Measurements from ENCODE around the gene PLB1. TPM values are rescaled to one million over a fixed set of nuclear protein-coding genes. Genes with fewer than 3 reads are reported as not detected.

PLB1 gene
- polyA plus RNA-seq, 1 experiment, result 0.38 TPM

DNA sequence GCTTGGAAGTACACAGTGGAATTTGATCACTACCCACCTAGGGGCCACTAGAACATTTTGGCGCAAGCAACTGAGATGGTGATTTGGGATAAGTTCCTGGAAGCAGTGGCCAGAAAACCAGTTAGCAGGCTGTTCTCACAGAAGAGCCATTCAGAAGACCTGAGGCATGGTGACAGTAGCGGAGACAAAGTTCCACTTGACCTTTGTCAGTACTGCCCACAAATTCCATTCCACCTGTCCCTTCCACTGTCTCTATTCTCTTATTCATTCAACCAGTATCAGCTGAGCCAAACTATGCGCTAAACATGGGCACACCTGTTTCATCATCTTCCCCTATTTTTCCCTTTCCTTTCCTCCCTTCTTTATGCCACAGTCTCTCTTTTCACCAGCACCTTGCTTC is 196.6 kb downstream of the PLB1 start:
- no peak for TF ChIP-seq CTCF (IDR thresholded peaks at IDR 0.05; ENCODE audit: insufficient read depth, low read depth, low read length)
- no peak for DNase-seq (ENCODE audit: low read depth)
- Histone ChIP-seq H3K4me3 (ENCODE audit: low read depth, low read length) (no peak overlapping the region), H3K36me3 (ENCODE audit: control insufficient read depth, insufficient read depth, low read length) (no peaks in the 10 kb centered on the region), H3K27me3 (ENCODE audit: control insufficient read depth, insufficient read depth, low read length) (no peaks in the 10 kb centered on the region)
- ChIA-PET CTCF (no interaction called here), POLR2A (no interaction called here)

GRCh38 chr2:28693223-28693622 is 197.4 kb downstream of the PLB1 start:
- no peak for TF ChIP-seq CTCF (IDR thresholded peaks at IDR 0.05; ENCODE audit: insufficient read depth, low read depth, low read length)
- DNase-seq (ENCODE audit: low read depth), result no peak
- Histone ChIP-seq H3K36me3 (ENCODE audit: control insufficient read depth, insufficient read depth, low read length) (no peaks in the 10 kb centered on the region), H3K4me3 (ENCODE audit: low read depth, low read length) (no peak overlapping the region), H3K27me3 (ENCODE audit: control insufficient read depth, insufficient read depth, low read length) (no peaks in the 10 kb centered on the region)
- ChIA-PET POLR2A (no interaction called here), CTCF (no interaction called here)

Small RNAs within 50 kb of the gene (small RNA-seq; reads per million reads assigned to genes)
- gene RNA5SP89 (ENCODE audit: insufficient read length, low read depth, low replicate concordance), result not detected
- not detected for gene SNRPGP7 (ENCODE audit: insufficient read length, low read depth, low replicate concordance)

Other genes with a start within 250 kb of the PLB1 start
- gene FOSL2, start 103.2 kb upstream of the PLB1 start, polyA plus RNA-seq (2011; rRNA removed), result 43.1 and 52.5 TPM in 2 replicates